GM12878 (cell line): ENCODE data around the gene DGKI. TPM values are rescaled to one million over a fixed set of nuclear protein-coding genes. Genes with fewer than 3 reads are reported as not detected.

ENCODE experiments used
- ATAC-seq: fragments of 200-7000 bp; cut with Tn5 transposase; 3 replicates; pipeline ENCODE4 v1.9.1; 2020; ENCODE audit warnings: mild to moderate bottlenecking, moderate library complexity
- BruUV-seq: library from RNA; stranded (reverse); fragments of 400-500 nt; replicated peaks from 2 replicates; lab custom pipeline; 2021; lab: Mats Ljungman, UMichigan
- CTCF ChIA-PET: fragments of 300-600 bp; sonication (Branson Sonifier 250); formaldehyde crosslinking; extraction: SDS; loops from one replicate; lab custom pipeline; 2021; ENCODE audit warnings: inconsistent platforms; lab: Yijun Ruan, JAX
- POLR2A ChIA-PET: fragments of 350-600 bp; formaldehyde crosslinking; extraction: SDS; loops from one replicate; lab custom pipeline; 2021; ENCODE audit warnings: inconsistent platforms; lab: Charles Lee
- RAD21 ChIA-PET: fragments of 300-600 bp; sonication (Branson Sonifier 250); formaldehyde crosslinking; loops from one replicate; lab custom pipeline; 2023; ENCODE audit warnings: antibody characterized with exemption; ENCODE audit not compliant: unreplicated experiment; lab: Charles Lee
- SMC1A ChIA-PET: fragments of 300-600 bp; sonication (Branson Sonifier 250); formaldehyde crosslinking; loops from one replicate; lab custom pipeline; 2023; ENCODE audit not compliant: unreplicated experiment, uncharacterized antibody; lab: Charles Lee
- DNase-seq: peaks from one replicate; pipeline ENCODE4 v3.0.0-alpha.2; 2011; ENCODE audit warnings: low read depth, low spot score
- FAIRE-seq: peaks from 3 replicates; lab custom pipeline; 2011; peaks lifted over from hg19 to GRCh38; lab: Jason Lieb, UNC
- H2AFZ ChIP-seq: 2 replicates; pipeline ENCODE4 v1.6.0; 2011; ENCODE audit warnings: low read depth, low read length, control low read depth; ENCODE audit not compliant: control insufficient read depth
- H3K27ac ChIP-seq: 2 replicates; pipeline ENCODE4 v1.5.1; 2011; ENCODE audit warnings: control low read depth; ENCODE audit not compliant: control insufficient read depth, insufficient read depth
- H3K27me3 ChIP-seq, 2 experiments: replicated peaks in 1 of 2; 2 replicates each; pipeline versions ENCODE4 v1.6.0 to v1.6.1; 2011; ENCODE audit warnings: low read length in 1 of 2; ENCODE audit not compliant: control insufficient read depth in 2 of 2, insufficient read depth in 2 of 2
- H3K36me3 ChIP-seq, 2 experiments: 2 replicates each; pipeline ENCODE4 v1.5.1; 2011; ENCODE audit warnings: low read length in 1 of 2; ENCODE audit not compliant: control insufficient read depth in 2 of 2, insufficient read depth in 2 of 2
- H3K4me1 ChIP-seq: 2 replicates; pipeline ENCODE4 v1.6.1; 2011; ENCODE audit warnings: mild to moderate bottlenecking, low read length, moderate library complexity, mixed read lengths; ENCODE audit not compliant: control insufficient read depth, insufficient read depth
- H3K4me2 ChIP-seq: 2 replicates; pipeline ENCODE4 v1.6.0; 2011; ENCODE audit warnings: control low read depth; ENCODE audit not compliant: control insufficient read depth, insufficient read depth
- H3K4me3 ChIP-seq: fragments of 200-600 bp; sonication (generic); 2 replicates; pipeline ENCODE4 v1.5.1; 2016
- H3K79me2 ChIP-seq: 2 replicates; pipeline ENCODE4 v1.6.0; 2011; ENCODE audit warnings: low read length; ENCODE audit not compliant: control insufficient read depth, insufficient read depth
- H3K9ac ChIP-seq: 2 replicates; pipeline ENCODE4 v1.8.0; 2011; ENCODE audit warnings: low read length, control low read depth, mixed read lengths; ENCODE audit not compliant: control insufficient read depth, insufficient read depth
- H3K9me3 ChIP-seq: replicated peaks from 3 replicates; pipeline ENCODE4 v1.5.1; 2011; ENCODE audit warnings: mild to moderate bottlenecking, low read length; ENCODE audit not compliant: control insufficient read depth, insufficient read depth
- H4K20me1 ChIP-seq: 2 replicates; pipeline ENCODE4 v1.6.0; 2011; ENCODE audit not compliant: control insufficient read depth, insufficient read depth
- ETV6 ChIP-seq, 2 experiments: fragments of 450-650 bp in 1 of 2; IDR thresholded peaks in 1 of 2; conservative IDR thresholded peaks in 1 of 2; 2 replicates each; pipeline ENCODE4 v1.6.1; 2014; ENCODE audit warnings: antibody characterized with exemption in 1 of 2, borderline replicate concordance in 1 of 2, low read depth in 1 of 2, mild to moderate bottlenecking in 1 of 2, moderate library complexity in 1 of 2
- IRF4 ChIP-seq: IDR thresholded peaks from 2 replicates; pipeline ENCODE4 v1.6.1; 2011; ENCODE audit warnings: low read depth, low read length
- IRF5 ChIP-seq: fragments of 450-650 bp; IDR thresholded peaks from 2 replicates; pipeline ENCODE4 v1.6.1; 2017; ENCODE audit warnings: borderline replicate concordance
- KDM1A ChIP-seq: fragments of 200-600 bp; sonication (generic); IDR thresholded peaks from 2 replicates; pipeline ENCODE4 v1.6.1; 2016; ENCODE audit warnings: borderline replicate concordance
- NBN ChIP-seq: fragments of 450-650 bp; IDR thresholded peaks from 2 replicates; pipeline ENCODE4 v1.6.1; 2016
- POLR2AphosphoS5 ChIP-seq: IDR thresholded peaks from 2 replicates; pipeline ENCODE4 v1.6.1; 2011; ENCODE audit warnings: mild to moderate bottlenecking, low read length, inconsistent platforms
- TCF12 ChIP-seq: IDR thresholded peaks from 2 replicates; pipeline ENCODE4 v1.6.1; 2011; ENCODE audit warnings: low read depth, mild to moderate bottlenecking, low read length
- ZBTB33 ChIP-seq: fragments of 450-650 bp; IDR thresholded peaks from 2 replicates; pipeline ENCODE4 v1.6.1; 2017; ENCODE audit warnings: mild to moderate bottlenecking
- ZNF384 ChIP-seq: IDR thresholded peaks from 2 replicates; pipeline ENCODE4 v1.6.1; 2012; ENCODE audit warnings: low read depth, mild to moderate bottlenecking, low read length, improper control_type of control experiment, borderline replicate concordance
- WGBS: methylation state at CpG from one replicate; pipeline ENCODE4 v1.1.6; 2016; ENCODE audit warnings: low lambda C conversion rate; ENCODE audit not compliant: insufficient replicate concordance, insufficient coverage; ENCODE audit errors: missing lambda C conversion rate; 5-methylcytosine and 5-hydroxymethylcytosine counted together
- in situ Hi-C: fragments of 300-500 bp; cut with MboI; formaldehyde crosslinking; loops from 9 replicates; pipeline ENCODE4 v1.14.3; 2018; ENCODE audit warnings: mixed read lengths
- intact Hi-C: fragments of 100-400 bp; cut with micrococcal nuclease; formaldehyde crosslinking; loops from one replicate; pipeline ENCODE4 v1.14.2; 2022; ENCODE audit not compliant: unreplicated experiment
- polyA plus RNA-seq, 11 experiments: library from polyadenylated mRNA; depleted of rRNA in 4 of 11; unstranded in 6 of 11; stranded (reverse) in 5 of 11; fragments of >200 nt; fragmentation: Nextera tagmentation in 4 of 11; fragmentation: Illumina TruSeq in 1 of 11; extraction: Ambion mirVana in 4 of 11; extraction: Trizol in 1 of 11; gene quantifications; 1 replicate in 1 of 11; 2 replicates in 10 of 11; pipeline versions ENCODE4 v1.2.1 to v1.2.3, GENCODE V29; 2011 to 2016; ENCODE audit warnings: inconsistent platforms in 2 of 11, missing spikeins in 2 of 11, low read depth in 1 of 11
- total RNA-seq, 4 experiments: library from RNA; depleted of rRNA in 3 of 4; stranded (reverse); fragments of >200 nt in 3 of 4; fragmentation: Illumina TruSeq in 1 of 4; extraction: Trizol in 1 of 4; gene quantifications; 2 replicates each; pipeline versions ENCODE4 v1.2.1 to v1.2.3, GENCODE V29; 2013 to 2021
- TF ChIP-seq, protein P1 (sequence below): fragments of 150-350 bp; IDR thresholded peaks from 2 replicates; pipeline ENCODE4 v1.6.1; 2014; ENCODE audit warnings: mild to moderate bottlenecking, low read depth, low read length

Gene DGKI
- total and polyA plus RNA-seq, 10 of the 15 experiments (the other 5 are each of a cell fraction or from before 2014, with no cell fraction given) = 10.4 to 37.1 (median 22.1) TPM

- TF ChIP-seq ZBTB33 (no peak), ZNF384 (no peak), TCF12 (no peak), KDM1A (no peak), IRF5 (no peak)
- TF ChIP-seq, all 136 proteins: peak for 0
These were observed 114.6 kb downstream of the DGKI start (continued) for GRCh38 chr7:137732168-137732567.

GRCh38 chr7:137731436-137731835 lies 115.3 kb downstream of the DGKI start:
- no peak overlapping the region for H3K4me3 ChIP-seq
- intact Hi-C loops (no loop called here), in situ Hi-C loops (no loop called here)
- H3K4me1 ChIP-seq = no peaks in the 10 kb centered on the region
- H3K79me2 ChIP-seq = no peaks in the 10 kb centered on the region
- SMC1A ChIA-PET = interaction anchor here (1.0 to 6.4 kb wide), 9 partner anchors 10 to 172 kb away, joined by 3 to 30 read pairs (median 4); no protein-coding TSS in a partner anchor
- H3K9ac ChIP-seq = no peak overlapping the region
- H3K27ac ChIP-seq = no peak overlapping the region
- H3K9me3 ChIP-seq = no peaks in the 10 kb centered on the region; the same call in 2 of the 3 replicates
- DNase-seq (no peak), ATAC-seq (no peak), FAIRE-seq (no peak)
- 66% methylated on average over 5 of the region's 5 CpGs for WGBS
- no peaks in the 10 kb centered on the region for H3K27me3 ChIP-seq
- POLR2A ChIA-PET = no interaction called here
- TF ChIP-seq POLR2AphosphoS5 = no peak
- TF ChIP-seq, protein P1, sequence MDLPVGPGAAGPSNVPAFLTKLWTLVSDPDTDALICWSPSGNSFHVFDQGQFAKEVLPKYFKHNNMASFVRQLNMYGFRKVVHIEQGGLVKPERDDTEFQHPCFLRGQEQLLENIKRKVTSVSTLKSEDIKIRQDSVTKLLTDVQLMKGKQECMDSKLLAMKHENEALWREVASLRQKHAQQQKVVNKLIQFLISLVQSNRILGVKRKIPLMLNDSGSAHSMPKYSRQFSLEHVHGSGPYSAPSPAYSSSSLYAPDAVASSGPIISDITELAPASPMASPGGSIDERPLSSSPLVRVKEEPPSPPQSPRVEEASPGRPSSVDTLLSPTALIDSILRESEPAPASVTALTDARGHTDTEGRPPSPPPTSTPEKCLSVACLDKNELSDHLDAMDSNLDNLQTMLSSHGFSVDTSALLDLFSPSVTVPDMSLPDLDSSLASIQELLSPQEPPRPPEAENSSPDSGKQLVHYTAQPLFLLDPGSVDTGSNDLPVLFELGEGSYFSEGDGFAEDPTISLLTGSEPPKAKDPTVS = no peak
- no peak for TF ChIP-seq NBN
- no peak for TF ChIP-seq IRF4
- TF ChIP-seq IRF5 = no peak
- no peak for TF ChIP-seq ETV6 (conservative IDR thresholded peaks at IDR 0.05 in 1 of 2, IDR thresholded peaks at IDR 0.05 in 1 of 2; ENCODE audit: borderline replicate concordance in 1 of 2, low read depth in 1 of 2)
- no TSS peak for BruUV-seq
- H2AFZ ChIP-seq = no peak overlapping the region
- H3K36me3 ChIP-seq = no peaks in the 10 kb centered on the region
- RAD21 ChIA-PET = interaction anchor here (1.2 to 1.3 kb wide), 2 partner anchors 10 to 41 kb away, joined by 3 to 4 read pairs; no protein-coding TSS in a partner anchor
- no peaks in the 10 kb centered on the region for H4K20me1 ChIP-seq
- CTCF ChIA-PET = interaction anchor here (1.3 to 1.5 kb wide), 3 partner anchors 16 to 84 kb away, joined by 3 to 5 read pairs (median 4); no protein-coding TSS in a partner anchor
- H3K4me2 ChIP-seq = no peak overlapping the region
